ENCODE results near the gene RCSD1.

- TF ChIP-seq HCFC1 (IDR thresholded peaks at IDR 0.05; ENCODE audit: low read length) (no peak), GABPA (IDR thresholded peaks at IDR 0.05; ENCODE audit: low read depth) (no peak), POLR2AphosphoS5 (IDR thresholded peaks at IDR 0.05; ENCODE audit: low read length) (no peak), USF2 (IDR thresholded peaks at IDR 0.05; ENCODE audit: borderline replicate concordance, low read depth, low read length) (no peak), JUND (IDR thresholded peaks at IDR 0.05; ENCODE audit: low read depth, low read length) (no peak), CTCF (IDR thresholded peaks at IDR 0.05 in 2 of 3, conservative IDR thresholded peaks at IDR 0.05 in 1 of 3; ENCODE audit: control insufficient read depth in 2 of 3, extremely low read depth in 1 of 3, insufficient read depth in 1 of 3, low read depth in 3 of 3, low read length in 3 of 3) (no peak), MAX (IDR thresholded peaks at IDR 0.05; ENCODE audit: low read depth, low read length) (no peak), E2F4 (IDR thresholded peaks at IDR 0.05; ENCODE audit: low read depth, low read length) (no peak), POLR2A (IDR thresholded peaks at IDR 0.05; ENCODE audit: low read depth, low read length) (no peak), NFXL1 (IDR thresholded peaks at IDR 0.05; ENCODE audit: borderline replicate concordance) (no peak), BCL3 (IDR thresholded peaks at IDR 0.05; ENCODE audit: borderline replicate concordance, insufficient read depth, low read depth, low read length, poor library complexity, severe bottlenecking) (no peak), RELB (IDR thresholded peaks at IDR 0.05; ENCODE audit: low read depth) (no peak), ZBTB33 (IDR thresholded peaks at IDR 0.05) (no peak), TARDBP (IDR thresholded peaks at IDR 0.05; ENCODE audit: borderline replicate concordance) (no peak)
Observed at GRCh38 chr1:167698313-167698712, 68.3 kb downstream of the RCSD1 start.

Measured in GM12878 (cell line).